Liver (tissue), 9 donors: ENCODE data around the gene GNB1. TPM values are rescaled to one million over a fixed set of nuclear protein-coding genes. Genes with fewer than 3 reads are reported as not detected.

Experiments
- DNase-seq: peaks from one replicate; pipeline ENCODE4 v3.0.0-alpha.2; 2017; ENCODE audit warnings: low spot score
- H3K27ac ChIP-seq, 2 donors: one replicate each; pipeline ENCODE4 v1.7.0; 2013; ENCODE audit warnings: inconsistent platforms in 2 of 2, low read length in 2 of 2, control low read depth in 1 of 2, low read depth in 1 of 2, mild to moderate bottlenecking in 1 of 2
- H3K27me3 ChIP-seq, 4 donors: one replicate each; pipeline versions ENCODE4 v1.6.1 to v1.7.0; 2013; ENCODE audit warnings: low read length in 3 of 4, inconsistent platforms in 1 of 4, mild to moderate bottlenecking in 1 of 4, moderate library complexity in 1 of 4; ENCODE audit not compliant: control insufficient read depth in 4 of 4, insufficient read depth in 4 of 4
- H3K36me3 ChIP-seq, 4 donors: one replicate each; pipeline versions ENCODE4 v1.6.1 to v1.7.0; 2013; ENCODE audit warnings: low read length in 3 of 4, mild to moderate bottlenecking in 3 of 4, low read depth in 1 of 4, moderate library complexity in 1 of 4; ENCODE audit not compliant: control insufficient read depth in 4 of 4, insufficient read depth in 3 of 4
- H3K4me1 ChIP-seq, 4 donors: one replicate each; pipeline versions ENCODE4 v1.6.1 to v1.7.0; 2013; ENCODE audit warnings: low read length in 3 of 4, mild to moderate bottlenecking in 3 of 4, moderate library complexity in 1 of 4; ENCODE audit not compliant: control insufficient read depth in 4 of 4, insufficient read depth in 4 of 4
- H3K4me3 ChIP-seq, 3 donors: one replicate each; pipeline versions ENCODE4 v1.6.1 to v1.7.0; 2013; ENCODE audit warnings: low read length in 3 of 3, control low read depth in 1 of 3, low read depth in 1 of 3, mild to moderate bottlenecking in 1 of 3
- H3K9ac ChIP-seq, 2 donors: one replicate each; pipeline ENCODE4 v1.7.0; 2013; ENCODE audit warnings: low read length in 2 of 2, mild to moderate bottlenecking in 2 of 2, moderate library complexity in 2 of 2, control low read depth in 1 of 2, low read depth in 1 of 2
- H3K9me3 ChIP-seq, 4 donors: one replicate each; pipeline versions ENCODE4 v1.6.1 to v1.7.0; 2013; ENCODE audit warnings: low read length in 3 of 4; ENCODE audit not compliant: control insufficient read depth in 4 of 4
- ATF3 ChIP-seq: IDR thresholded peaks from 2 replicates; pipeline ENCODE4 v1.6.1; 2016; ENCODE audit warnings: antibody characterized with exemption
- CTCF ChIP-seq: fragments of 150-350 bp; IDR thresholded peaks from 2 replicates; pipeline ENCODE4 v1.5.1; 2017; ENCODE audit warnings: improper control_type of control experiment, low read depth, low read length; ENCODE audit not compliant: missing input control
- EGR1 ChIP-seq, 2 donors: IDR thresholded peaks; 2 replicates each; pipeline ENCODE4 v1.6.1; 2016 to 2018; ENCODE audit warnings: antibody characterized with exemption in 2 of 2, low read depth in 2 of 2
- FOXA1 ChIP-seq: IDR thresholded peaks from 2 replicates; pipeline ENCODE4 v1.6.1; 2016; ENCODE audit warnings: antibody characterized with exemption
- FOXA2 ChIP-seq: IDR thresholded peaks from 2 replicates; pipeline ENCODE4 v1.6.1; 2016; ENCODE audit warnings: antibody characterized with exemption
- GABPA ChIP-seq, 2 donors: IDR thresholded peaks in 1 of 2; conservative IDR thresholded peaks in 1 of 2; 2 replicates each; pipeline ENCODE4 v1.6.1; 2016; ENCODE audit warnings: antibody characterized with exemption in 2 of 2, mild to moderate bottlenecking in 1 of 2, moderate library complexity in 1 of 2
- HNF4A ChIP-seq, 2 donors: conservative IDR thresholded peaks; 2 replicates each; pipeline ENCODE4 v1.6.1; 2016; ENCODE audit warnings: antibody characterized with exemption in 2 of 2, mild to moderate bottlenecking in 2 of 2
- HNF4G ChIP-seq: IDR thresholded peaks from 2 replicates; pipeline ENCODE4 v1.6.1; 2016; ENCODE audit warnings: antibody characterized with exemption
- JUND ChIP-seq, 2 donors: IDR thresholded peaks; 2 replicates each; pipeline ENCODE4 v1.6.1; 2016; ENCODE audit warnings: antibody characterized with exemption in 2 of 2
- MAX ChIP-seq: IDR thresholded peaks from 2 replicates; pipeline ENCODE4 v1.6.1; 2016; ENCODE audit warnings: antibody characterized with exemption
- NR2F2 ChIP-seq: IDR thresholded peaks from 2 replicates; pipeline ENCODE4 v1.6.1; 2016; ENCODE audit warnings: antibody characterized with exemption
- RAD21 ChIP-seq, 2 donors: IDR thresholded peaks; 2 replicates each; pipeline ENCODE4 v1.6.1; 2016; ENCODE audit warnings: antibody characterized with exemption in 2 of 2, mild to moderate bottlenecking in 2 of 2
- REST ChIP-seq: IDR thresholded peaks from 2 replicates; pipeline ENCODE4 v1.6.1; 2016; ENCODE audit warnings: antibody characterized with exemption, mild to moderate bottlenecking
- RXRA ChIP-seq, 2 donors: IDR thresholded peaks; 2 replicates each; pipeline ENCODE4 v1.6.1; 2017 to 2018; ENCODE audit warnings: antibody characterized with exemption in 2 of 2, mild to moderate bottlenecking in 1 of 2
- SP1 ChIP-seq: IDR thresholded peaks from 2 replicates; pipeline ENCODE4 v1.6.1; 2018; ENCODE audit warnings: antibody characterized with exemption, mild to moderate bottlenecking
- TAF1 ChIP-seq: conservative IDR thresholded peaks from 2 replicates; pipeline ENCODE4 v1.6.1; 2016; ENCODE audit warnings: antibody characterized with exemption, mild to moderate bottlenecking
- YY1 ChIP-seq: IDR thresholded peaks from 2 replicates; pipeline ENCODE4 v1.6.1; 2016; ENCODE audit warnings: antibody characterized with exemption, mild to moderate bottlenecking
- ZBTB33 ChIP-seq: IDR thresholded peaks from 2 replicates; pipeline ENCODE4 v1.6.1; 2016; ENCODE audit warnings: antibody characterized with exemption
- WGBS: extraction: QIAGEN DNeasy Blood & Tissue Kit; methylation state at CpG from one replicate; pipeline ENCODE4 v1.1.7; 2013; 5-methylcytosine and 5-hydroxymethylcytosine counted together
- polyA plus RNA-seq, 2 donors: library from polyadenylated mRNA; stranded (reverse) in 1 of 2; unstranded in 1 of 2; fragments of 200-250 nt in 1 of 2; fragments of >200 nt in 1 of 2; fragmentation: Nextera tagmentation in 1 of 2; extraction: Ambion mirVana in 1 of 2; gene quantifications; one replicate each; pipeline versions ENCODE4 v1.2.1 to v1.2.3, GENCODE V29; 2013 to 2015
- total RNA-seq, 2 donors: library from RNA; depleted of rRNA; stranded (reverse); fragments of >200 nt; gene quantifications; one replicate each; pipeline ENCODE4 v1.2.3, GENCODE V29; 2014
- donor health status: healthy.
- donor health status: healthy.
- donor health status: healthy.
- donor health status: healthy.
- donor health status: healthy.

Gene GNB1
- total and polyA plus RNA-seq, 4 donors = 22.3 to 68.5 (median 52.7) TPM

GRCh38 chr1:1764876-1765470 is 125.9 kb downstream of the GNB1 start:
- no peaks in the 10 kb centered on the region for H3K27me3 ChIP-seq
- no peak for DNase-seq
- H3K36me3 ChIP-seq = peaks cover 5 to 11% (median 9%) of the 10 kb centered on the region in 4 donors
- 77% methylated on average over 23 of the region's 23 CpGs for WGBS
- peak overlapping the region in 1 of 2 donors; percentile 53 for H3K9ac ChIP-seq
- TF ChIP-seq FOXA2 (no peak), FOXA1 (no peak), YY1 (no peak), SP1 (no peak), HNF4A (conservative IDR thresholded peaks at IDR 0.05) (no peak), TAF1 (no peak), REST (no peak), MAX (no peak)
- peaks cover 8 to 43% (median 30%) of the 10 kb centered on the region in 4 donors for H3K4me1 ChIP-seq
- no peak overlapping the region for H3K4me3 ChIP-seq
- H3K9me3 ChIP-seq = no peaks in the 10 kb centered on the region
- peak overlapping the region; percentile 89 to 95 for H3K27ac ChIP-seq

- Histone ChIP-seq H3K36me3 (peaks cover 5 to 11% (median 9%) of the 10 kb centered on the region in 4 donors), H3K27me3 (no peaks in the 10 kb centered on the region), H3K9me3 (no peaks in the 10 kb centered on the region), H3K4me3 (no peak overlapping the region), H3K27ac (peak overlapping the region; percentile 89 to 95), H3K4me1 (peaks cover 16 to 51% (median 37%) of the 10 kb centered on the region in 4 donors), H3K9ac (peak overlapping the region in 1 of 2 donors; percentile 54)
- no peak for DNase-seq
- 40% methylated on average over 32 of the region's 32 CpGs for WGBS
- TF ChIP-seq TAF1 (no peak), FOXA1 (no peak), ZBTB33 (peak; percentile 49), FOXA2 (peak; percentile 25), JUND (IDR thresholded peaks at IDR 0.05) (no peak), REST (peak; percentile 40), CTCF (no peak), YY1 (peak; percentile 78), ATF3 (no peak), HNF4A (conservative IDR thresholded peaks at IDR 0.05) (peak; percentile 58 to 76), RAD21 (IDR thresholded peaks at IDR 0.05) (peak; percentile 51 to 61), SP1 (peak; percentile 70), RXRA (IDR thresholded peaks at IDR 0.05) (peak; percentile 70 to 85), EGR1 (IDR thresholded peaks at IDR 0.05; ENCODE audit: low read depth in 2 of 2) (peak in 1 of 2 donors; percentile 4), NR2F2 (no peak), GABPA (IDR thresholded peaks at IDR 0.05 in 1 of 2, conservative IDR thresholded peaks at IDR 0.05 in 1 of 2) (peak in 1 of 2 donors; percentile 35), HNF4G (peak; percentile 29)
These were observed 126.9 kb downstream of the GNB1 start for GRCh38 chr1:1763657-1764621.
